ENCODE results near the gene TMEM229A.

TMEM229A gene

GRCh38 chr7:123998921-123999320 lies 33.9 kb downstream of the TMEM229A start:
- in situ Hi-C loops (cut with MboI; ENCODE audit: low sequenced_read_pairs, unreplicated experiment), result no loop called here
- no peak for DNase-seq (ENCODE audit: low spot score)

GRCh38 chr7:123996327-123996625 lies 36.6 kb downstream of the TMEM229A start:
- no peak for DNase-seq (ENCODE audit: low spot score)
- no peak for TF ChIP-seq CTCF (IDR thresholded peaks at IDR 0.05; ENCODE audit: borderline replicate concordance, control extremely low read depth, extremely low read depth, insufficient read depth, missing control alignments)
- in situ Hi-C loops (cut with MboI; ENCODE audit: low sequenced_read_pairs, unreplicated experiment), result no loop called here

More at GRCh38 chr7:123998921-123999320, 33.9 kb downstream of the TMEM229A start:
- TF ChIP-seq CTCF (IDR thresholded peaks at IDR 0.05; ENCODE audit: borderline replicate concordance, control extremely low read depth, extremely low read depth, insufficient read depth, missing control alignments), result no peak

GRCh38 chr7:123995617-123996326 lies 37.1 kb downstream of the TMEM229A start:
- in situ Hi-C loops (cut with MboI; ENCODE audit: low sequenced_read_pairs, unreplicated experiment), result no loop called here
- no peak for TF ChIP-seq CTCF (IDR thresholded peaks at IDR 0.05; ENCODE audit: borderline replicate concordance, control extremely low read depth, extremely low read depth, insufficient read depth, missing control alignments)

GRCh38 chr7:123994449-123994848 lies 38.4 kb downstream of the TMEM229A start:
- in situ Hi-C loops (cut with MboI; ENCODE audit: low sequenced_read_pairs, unreplicated experiment), result no loop called here
- DNase-seq (ENCODE audit: low spot score), result no peak
- TF ChIP-seq CTCF (IDR thresholded peaks at IDR 0.05; ENCODE audit: borderline replicate concordance, control extremely low read depth, extremely low read depth, insufficient read depth, missing control alignments), result no peak

More at GRCh38 chr7:123995617-123996326, 37.1 kb downstream of the TMEM229A start:
- peak; percentile 35 for DNase-seq (ENCODE audit: low spot score)

- DNase-seq (ENCODE audit: low spot score), result no peak
- no peak for TF ChIP-seq CTCF (IDR thresholded peaks at IDR 0.05; ENCODE audit: borderline replicate concordance, control extremely low read depth, extremely low read depth, insufficient read depth, missing control alignments)
- in situ Hi-C loops (cut with MboI; ENCODE audit: low sequenced_read_pairs, unreplicated experiment), result no loop called here
Measured at GRCh38 chr7:123993996-123994395, 38.9 kb downstream of the TMEM229A start.

GRCh38 chr7:123992913-123993518 lies 39.9 kb downstream of the TMEM229A start:
- no peak for DNase-seq (ENCODE audit: low spot score)
- in situ Hi-C loops (cut with MboI; ENCODE audit: low sequenced_read_pairs, unreplicated experiment), result no loop called here
- no peak for TF ChIP-seq CTCF (IDR thresholded peaks at IDR 0.05; ENCODE audit: borderline replicate concordance, control extremely low read depth, extremely low read depth, insufficient read depth, missing control alignments)

All from GM13976 (cell line).